H1 (cell line): ENCODE measurements around the gene METTL25B. TPM values are rescaled to one million over a fixed set of nuclear protein-coding genes. Genes with fewer than 3 reads are reported as not detected.
A peak's percentile ranks its signal among the peaks of the same experiment; 100 is the strongest.

ENCODE experiments used
- CTCF ChIA-PET: fragments of 300-600 bp; sonication (Branson Sonifier 250); formaldehyde crosslinking; loops from one replicate; lab custom pipeline; 2021; ENCODE audit not compliant: partially characterized antibody; lab: Charles Lee
- POLR2A ChIA-PET: fragments of 300-600 bp; sonication (Branson Sonifier 250); formaldehyde crosslinking; loops from one replicate; lab custom pipeline; 2021; ENCODE audit warnings: inconsistent platforms; ENCODE audit not compliant: partially characterized antibody; lab: Charles Lee
- DNase-seq, 2 experiments: peaks; one replicate each; pipeline versions ENCODE4 v3.0.0 to v3.0.0-alpha.2; 2010 to 2022; ENCODE audit warnings: low spot score in 2 of 2, low read depth in 1 of 2, mixed read lengths in 1 of 2
- FAIRE-seq: peaks from 2 replicates; lab custom pipeline; 2011; peaks lifted over from hg19 to GRCh38; lab: Jason Lieb, UNC
- H2AFZ ChIP-seq: 2 replicates; pipeline ENCODE4 v1.8.1; 2012; ENCODE audit warnings: low read length, inconsistent platforms
- H2AK5ac ChIP-seq: 2 replicates; pipeline ENCODE4 v1.6.1; 2013; ENCODE audit warnings: low read depth, low read length
- H2BK120ac ChIP-seq: replicated peaks from 2 replicates; pipeline ENCODE3; 2013; ENCODE audit warnings: low read depth, low read length, inconsistent platforms
- H2BK12ac ChIP-seq: 2 replicates; pipeline ENCODE4 v1.6.1; 2013; ENCODE audit warnings: low read depth, low read length
- H2BK15ac ChIP-seq: 2 replicates; pipeline ENCODE4 v1.6.1; 2013; ENCODE audit warnings: low read length
- H2BK20ac ChIP-seq: 2 replicates; pipeline ENCODE4 v1.6.1; 2013; ENCODE audit warnings: low read length
- H2BK5ac ChIP-seq: 2 replicates; pipeline ENCODE4 v1.6.1; 2013; ENCODE audit warnings: low read depth, low read length
- H3K14ac ChIP-seq: 2 replicates; pipeline ENCODE4 v1.6.1; 2013; ENCODE audit warnings: inconsistent platforms; ENCODE audit not compliant: insufficient read length
- H3K18ac ChIP-seq: 2 replicates; pipeline ENCODE4 v1.6.1; 2013; ENCODE audit warnings: low read length; ENCODE audit errors: extremely low read depth
- H3K23ac ChIP-seq: 2 replicates; pipeline ENCODE4 v1.6.1; 2013; ENCODE audit warnings: inconsistent platforms; ENCODE audit not compliant: insufficient read length
- H3K23me2 ChIP-seq: 2 replicates; pipeline ENCODE4 v1.6.1; 2013; ENCODE audit warnings: low read depth, low read length
- H3K27ac ChIP-seq: 2 replicates; pipeline ENCODE4 v1.6.1; 2011; ENCODE audit warnings: low read depth, low read length, inconsistent platforms
- H3K27me3 ChIP-seq, 4 experiments: replicated peaks in 1 of 4; 1 replicate in 1 of 4; 2 replicates in 3 of 4; pipeline versions ENCODE4 v1.6.1 to v1.8.1; 2011 to 2013; ENCODE audit warnings: low read length in 3 of 4, mild to moderate bottlenecking in 3 of 4, inconsistent platforms in 2 of 4, mixed read lengths in 2 of 4, moderate library complexity in 1 of 4; ENCODE audit not compliant: control insufficient read depth in 3 of 4, insufficient read depth in 3 of 4; ENCODE audit errors: extremely low read depth in 1 of 4
- H3K36me3 ChIP-seq, 4 experiments: 2 replicates each; pipeline versions ENCODE4 v1.6.1 to v1.8.1; 2011 to 2013; ENCODE audit warnings: mild to moderate bottlenecking in 4 of 4, low read length in 3 of 4, moderate library complexity in 2 of 4, control low read depth in 1 of 4, inconsistent platforms in 1 of 4; ENCODE audit not compliant: insufficient read depth in 4 of 4, control insufficient read depth in 2 of 4
- H3K4ac ChIP-seq: replicated peaks from 2 replicates; pipeline ENCODE3; 2013; ENCODE audit warnings: low read length, low read depth, mixed read lengths, inconsistent platforms; ENCODE audit not compliant: insufficient read length
- H3K4me1 ChIP-seq, 4 experiments: replicated peaks in 1 of 4; 1 replicate in 1 of 4; 2 replicates in 3 of 4; pipeline versions ENCODE4 v1.6.1 to v1.8.1; 2011 to 2013; ENCODE audit warnings: low read length in 3 of 4, inconsistent platforms in 2 of 4, mixed read lengths in 1 of 4; ENCODE audit not compliant: insufficient read depth in 4 of 4, control insufficient read depth in 3 of 4
- H3K4me2 ChIP-seq, 2 experiments: 2 replicates each; pipeline versions ENCODE4 v1.6.1 to v1.8.1; 2011 to 2013; ENCODE audit warnings: low read depth in 2 of 2, low read length in 2 of 2, control low read depth in 1 of 2, inconsistent platforms in 1 of 2, mild to moderate bottlenecking in 1 of 2; ENCODE audit not compliant: insufficient read depth in 1 of 2
- H3K4me3 ChIP-seq, 4 experiments: fragments of 200-600, 300-600 bp in 1 of 4; sonication (generic), shearing (Covaris generic), sonication (Bioruptor Twin) in 1 of 4; 2 replicates each; pipeline versions ENCODE4 v1.5.1 to v1.8.1; 2011 to 2016; ENCODE audit warnings: low read length in 4 of 4, low read depth in 3 of 4, control low read depth in 2 of 4, inconsistent platforms in 2 of 4, mild to moderate bottlenecking in 2 of 4, mixed read lengths in 1 of 4, moderate library complexity in 1 of 4; ENCODE audit not compliant: insufficient read depth in 2 of 4; ENCODE audit errors: extremely low read depth in 1 of 4
- H3K56ac ChIP-seq: replicated peaks from 2 replicates; pipeline ENCODE3; 2013; ENCODE audit warnings: low read depth, mild to moderate bottlenecking, mixed read lengths, low read length, inconsistent platforms; ENCODE audit not compliant: insufficient read length
- H3K79me1 ChIP-seq: 2 replicates; pipeline ENCODE4 v1.6.1; 2013; ENCODE audit warnings: low read depth, low read length, control low read depth
- H3K79me2 ChIP-seq, 2 experiments: 2 replicates each; pipeline versions ENCODE4 v1.6.1 to v1.8.1; 2012 to 2013; ENCODE audit warnings: low read length in 2 of 2, mild to moderate bottlenecking in 2 of 2, inconsistent platforms in 1 of 2; ENCODE audit not compliant: insufficient read depth in 2 of 2, control insufficient read depth in 1 of 2
- H3K9ac ChIP-seq, 4 experiments: replicated peaks in 1 of 4; 1 replicate in 1 of 4; 2 replicates in 3 of 4; pipeline versions ENCODE4 v1.6.1 to v1.8.1; 2011 to 2013; ENCODE audit warnings: low read depth in 3 of 4, low read length in 3 of 4, control low read depth in 2 of 4, mild to moderate bottlenecking in 2 of 4, moderate library complexity in 2 of 4, inconsistent platforms in 1 of 4; ENCODE audit errors: extremely low read depth in 1 of 4
- H3K9me3 ChIP-seq, 2 experiments: 2 replicates each; pipeline versions ENCODE4 v1.6.1 to v1.8.1; 2012 to 2013; ENCODE audit warnings: mild to moderate bottlenecking in 2 of 2, moderate library complexity in 2 of 2, control low read depth in 1 of 2, inconsistent platforms in 1 of 2, low read depth in 1 of 2, low read length in 1 of 2, mixed read lengths in 1 of 2; ENCODE audit not compliant: insufficient read depth in 2 of 2
- H4K20me1 ChIP-seq, 2 experiments: replicated peaks in 1 of 2; 2 replicates each; pipeline versions ENCODE3 to v1.8.1; 2011 to 2013; ENCODE audit warnings: inconsistent platforms in 2 of 2, low read length in 2 of 2, mild to moderate bottlenecking in 1 of 2; ENCODE audit not compliant: insufficient read depth in 2 of 2, control insufficient read depth in 1 of 2
- H4K5ac ChIP-seq: 2 replicates; pipeline ENCODE4 v1.6.1; 2013; ENCODE audit warnings: low read length, low read depth, mixed read lengths, inconsistent platforms; ENCODE audit not compliant: insufficient read length
- H4K8ac ChIP-seq: 2 replicates; pipeline ENCODE4 v1.8.0; 2013; ENCODE audit warnings: mild to moderate bottlenecking, moderate library complexity, low read length, inconsistent platforms; ENCODE audit not compliant: insufficient read depth; ENCODE audit errors: extremely low read depth
- H4K91ac ChIP-seq: replicated peaks from 2 replicates; pipeline ENCODE3; 2013; ENCODE audit warnings: low read length, mixed read lengths, inconsistent platforms; ENCODE audit not compliant: insufficient read length
- ASH2L ChIP-seq: fragments of 200-600, 300-600 bp; sonication (generic); IDR thresholded peaks from one replicate; pipeline ENCODE4 v1.7.1; 2017; ENCODE audit warnings: low read length
- EGR1 ChIP-seq: IDR thresholded peaks from 2 replicates; pipeline ENCODE4 v1.6.1; 2011; ENCODE audit warnings: low read depth, low read length, borderline replicate concordance
- EP300 ChIP-seq, 2 experiments: IDR thresholded peaks; 1 replicate in 1 of 2; 2 replicates in 1 of 2; pipeline ENCODE4 v1.6.1; 2011 to 2012; ENCODE audit warnings: low read depth in 2 of 2, low read length in 2 of 2, mild to moderate bottlenecking in 2 of 2, borderline replicate concordance in 1 of 2, inconsistent platforms in 1 of 2, moderate library complexity in 1 of 2
- GABPA ChIP-seq: IDR thresholded peaks from 2 replicates; pipeline ENCODE4 v1.6.1; 2011; ENCODE audit warnings: mild to moderate bottlenecking, low read length, moderate library complexity, borderline replicate concordance; ENCODE audit not compliant: insufficient read depth
- JUND ChIP-seq: IDR thresholded peaks from 2 replicates; pipeline ENCODE4 v1.6.1; 2011; ENCODE audit warnings: mild to moderate bottlenecking, improper control_type of control experiment, low read length
- MAFK ChIP-seq: IDR thresholded peaks from 2 replicates; pipeline ENCODE4 v1.6.1; 2012; ENCODE audit warnings: low read depth, mild to moderate bottlenecking, improper control_type of control experiment, low read length
- PHF8 ChIP-seq: fragments of 200-600 bp; sonication (generic); conservative IDR thresholded peaks from 2 replicates; pipeline ENCODE4 v1.7.1; 2012; ENCODE audit warnings: low read depth, mild to moderate bottlenecking, inconsistent platforms, low read length, moderate library complexity
- POU5F1 ChIP-seq: IDR thresholded peaks from 2 replicates; pipeline ENCODE4 v1.6.1; 2011; ENCODE audit warnings: low read depth, mild to moderate bottlenecking, low read length, moderate library complexity
- RBBP5 ChIP-seq: IDR thresholded peaks from 2 replicates; pipeline ENCODE4 v1.7.1; 2012; ENCODE audit warnings: low read depth, mild to moderate bottlenecking, inconsistent platforms, low read length, moderate library complexity, borderline replicate concordance
- SIRT6 ChIP-seq: IDR thresholded peaks from one replicate; pipeline ENCODE4 v1.7.1; 2012; ENCODE audit warnings: low read length, inconsistent platforms
- SP4 ChIP-seq: IDR thresholded peaks from 2 replicates; pipeline ENCODE4 v1.6.1; 2012; ENCODE audit warnings: low read length, inconsistent platforms
- WGBS, 2 experiments: shearing (Covaris generic) in 1 of 2; methylation state at CpG; one replicate each; pipeline versions ENCODE4 v1.1.6 to v1.1.7; 2013 to 2015; ENCODE audit warnings: low lambda C conversion rate in 2 of 2, mixed read lengths in 2 of 2, inconsistent platforms in 1 of 2, low coverage in 1 of 2, missing lambda C conversion rate in 1 of 2; ENCODE audit not compliant: insufficient replicate concordance in 2 of 2, insufficient coverage in 1 of 2, insufficient read length in 1 of 2; ENCODE audit errors: extremely low coverage in 1 of 2, missing lambda C conversion rate in 1 of 2; 5-methylcytosine and 5-hydroxymethylcytosine counted together
- polyA plus RNA-seq, 7 experiments: library from polyadenylated mRNA; depleted of rRNA in 3 of 7; stranded (reverse) in 5 of 7; unstranded in 2 of 7; fragments of >200 nt in 5 of 7; fragments of 200-250 nt in 2 of 7; gene quantifications; 1 replicate in 5 of 7; 2 replicates in 1 of 7; 4 replicates in 1 of 7; pipeline versions ENCODE4 v1.2.1 to v1.2.3, GENCODE V29; 2011 to 2013; ENCODE audit warnings: missing spikeins in 2 of 7, mixed read lengths in 2 of 7
- total RNA-seq: library from RNA; stranded (reverse); fragmentation: NEBNext Ultra II Directional; extraction: Animal tissue kit (Norgen Biotek cat#: 25700); gene quantifications from 2 replicates; pipeline ENCODE4 v1.2.1, GENCODE V29; 2021

Gene METTL25B
- total and polyA plus RNA-seq, 2 of the 8 experiments (the other 6 are each of a cell fraction or from before 2014, with no cell fraction given) = 28.4 to 30.1 TPM

DNA sequence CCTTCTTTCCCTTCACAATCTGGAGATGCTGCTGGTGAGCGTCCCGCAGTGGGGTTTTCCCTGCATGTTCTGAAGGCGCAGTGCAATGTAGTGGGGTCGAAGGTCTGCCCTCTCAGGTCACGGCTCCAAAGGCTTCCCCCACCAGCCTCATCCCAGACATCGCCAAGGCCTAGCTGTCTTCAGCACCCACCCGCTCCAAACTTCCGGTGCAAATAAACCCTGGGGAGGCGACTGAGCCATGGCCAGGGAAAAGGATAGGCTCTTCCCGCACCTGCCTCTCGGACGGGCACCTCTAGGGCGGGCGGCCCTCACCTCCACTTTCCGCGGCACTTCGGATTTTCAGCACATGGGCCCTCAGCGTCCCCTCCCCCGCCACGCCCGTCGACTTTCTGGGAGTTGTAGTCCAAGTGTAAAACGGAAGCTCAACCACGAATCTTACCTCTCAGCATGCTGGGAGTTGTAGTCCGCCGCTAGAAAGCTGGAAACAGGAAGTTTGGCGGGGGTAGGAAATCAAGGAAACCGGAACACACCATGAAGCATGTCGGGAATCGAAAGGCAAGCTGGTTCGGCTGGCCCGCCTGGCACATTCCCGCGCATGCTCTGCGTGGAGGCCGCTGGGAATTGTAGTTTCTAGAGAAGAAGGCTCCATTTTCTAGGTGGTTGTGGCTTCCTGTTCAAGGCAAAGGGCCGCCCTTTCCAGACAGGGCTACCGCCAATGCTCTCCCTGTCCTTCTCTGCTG lies 12.6 kb downstream of the METTL25B start, which contains the start of gene MRPL24:
Gene MRPL24, minus strand, starts transcription at position 348 of the 740 bp plus-strand sequence. CDS start 2,384 bp downstream, outside the sequence.
- Histone ChIP-seq H3K18ac (peak within 1 kb of the TSS; percentile 34; the same call in 1 of the 2 replicates), H3K4me1 (peaks cover 3 to 15% (median 6%) of the 10 kb centered on the region in 4 experiments; a peak in 5 of 7 replicates), H2BK5ac (peak within 1 kb of the TSS; percentile 81), H4K5ac (peak within 1 kb of the TSS; percentile 51), H3K36me3 (peaks cover 13 to 42% (median 14%) of the 10 kb centered on the region in 4 experiments; a peak in 7 of 8 replicates), H2BK120ac (no peak within 1 kb of the TSS), H4K8ac (peak within 1 kb of the TSS; percentile 12), H2BK20ac (no peak within 1 kb of the TSS), H4K91ac (peak within 1 kb of the TSS; percentile 30), H3K4ac (peak within 1 kb of the TSS; percentile 29), H2AK5ac (no peak within 1 kb of the TSS), H3K56ac (peak within 1 kb of the TSS; percentile 25), H3K79me2 (peaks cover 4 to 21% of the 10 kb centered on the region in 2 experiments), H3K23ac (no peak within 1 kb of the TSS), H3K4me3 (peak within 1 kb of the TSS; percentile 55 to 95 (median 84)), H3K9me3 (no peaks in the 10 kb centered on the region), H3K9ac (peak within 1 kb of the TSS; percentile 72 to 82 (median 78)), H2BK12ac (peak within 1 kb of the TSS; percentile 40), H2BK15ac (peak within 1 kb of the TSS; percentile 48; the same call in 1 of the 2 replicates), H3K27me3 (no peaks in the 10 kb centered on the region), H3K23me2 (peaks cover 2% of the 10 kb centered on the region; the same call in 1 of the 2 replicates), H3K27ac (peak within 1 kb of the TSS; percentile 72), H2AFZ (peak within 1 kb of the TSS; percentile 39), H4K20me1 (peaks cover 0 to 2% of the 10 kb centered on the region in 2 experiments), H3K14ac (no peak within 1 kb of the TSS), H3K79me1 (peaks cover 5% of the 10 kb centered on the region), H3K4me2 (peak within 1 kb of the TSS; percentile 68 to 83)
- ChIA-PET POLR2A (interaction anchor here (0.6 to 10.7 kb wide), 20 partner anchors 10 to 140 kb away, joined by 3 to 214 read pairs (median 4); partner anchors contain the start of genes CRABP2, HDGF, ISG20L2 and METTL25B), CTCF (interaction anchor here (0.6 to 6.6 kb wide), 6 partner anchors 14 to 122 kb away, joined by 4 to 76 read pairs (median 8); partner anchors contain the start of genes CRABP2, HAPLN2, ISG20L2 and METTL25B)
- WGBS, 2 experiments = 2% methylated on average over 38 of the region's 38 CpGs; no CpG with 5 or more reads in 1 of the 2 experiments
- DNase-seq = peak; percentile 93 to 99
- FAIRE-seq = peak; percentile 99
- no peak for TF ChIP-seq SIRT6
- no peak for TF ChIP-seq JUND
- TF ChIP-seq ASH2L = peak; percentile 25
- peak; percentile 49; the same call in 1 of the 2 replicates for TF ChIP-seq EGR1
- no peak for TF ChIP-seq MAFK
- peak; percentile 57; the same call in 1 of the 2 replicates for TF ChIP-seq PHF8
- TF ChIP-seq EP300 (IDR thresholded peaks at IDR 0.05; ENCODE audit: borderline replicate concordance in 1 of 2, low read depth in 2 of 2, low read length in 2 of 2) = no peak
- TF ChIP-seq POU5F1 = no peak
- peak; percentile 98 for TF ChIP-seq GABPA
- peak; percentile 83; the same call in 1 of the 2 replicates for TF ChIP-seq RBBP5
- TF ChIP-seq SP4 = peak; percentile 59; the same call in 1 of the 2 replicates
